ENCODE results near the gene MYO9B.

Gene MYO9B

GRCh38 chr19:17153996-17154395 lies 78.4 kb downstream of the MYO9B start:
- Histone ChIP-seq H3F3A (ENCODE audit: insufficient read depth) (no peaks in the 10 kb centered on the region), H3K9ac (ENCODE audit: low read length) (no peak overlapping the region), H2AFZ (ENCODE audit: low read depth, low read length, severe bottlenecking) (no peak overlapping the region), H3K36me3 (ENCODE audit: low read length) (peaks cover 12% of the 10 kb centered on the region; the same call in 1 of the 2 replicates), H4K20me1 (ENCODE audit: low read depth, low read length) (no peaks in the 10 kb centered on the region), H3K4me3 (ENCODE audit: insufficient read depth, low read length, poor library complexity, severe bottlenecking) (no peak overlapping the region), H3K79me2 (ENCODE audit: insufficient read depth, low read length) (0 out of 2 replicates have a peak, but pooled peaks cover 4% of the 10 kb centered on the region), H3K27ac (ENCODE audit: low read depth, low read length) (no peak overlapping the region), H3K27me3 (ENCODE audit: low read length) (no peaks in the 10 kb centered on the region), H3K9me3 (ENCODE audit: insufficient read depth, low read length) (no peaks in the 10 kb centered on the region), H3K4me2 (ENCODE audit: low read depth, low read length, poor library complexity, severe bottlenecking) (no peak overlapping the region), H3K9me2 (replicated peaks; ENCODE audit: insufficient read depth, low read length) (no peaks in the 10 kb centered on the region)
- TF ChIP-seq CTCF (IDR thresholded peaks at IDR 0.05; ENCODE audit: insufficient read depth, low read length, poor library complexity, severe bottlenecking) (no peak), EZH2phosphoT487 (conservative IDR thresholded peaks at IDR 0.05; ENCODE audit: low read length) (no peak)

GRCh38 chr19:17155251-17155650 lies 79.7 kb downstream of the MYO9B start:
- no peak overlapping the region for H2AFZ ChIP-seq (ENCODE audit: low read depth, low read length, severe bottlenecking)
- H3K4me3 ChIP-seq (ENCODE audit: insufficient read depth, low read length, poor library complexity, severe bottlenecking) = no peak overlapping the region
- no peaks in the 10 kb centered on the region for H3K27me3 ChIP-seq (ENCODE audit: low read length)
- no peaks in the 10 kb centered on the region for H3K9me2 ChIP-seq (replicated peaks; ENCODE audit: insufficient read depth, low read length)
- no peaks in the 10 kb centered on the region for H3K9me3 ChIP-seq (ENCODE audit: insufficient read depth, low read length)
- H3K79me2 ChIP-seq (ENCODE audit: insufficient read depth, low read length) = no peaks in the 10 kb centered on the region
- H3K9ac ChIP-seq (ENCODE audit: low read length) = no peak overlapping the region
- no peak for TF ChIP-seq CTCF (IDR thresholded peaks at IDR 0.05; ENCODE audit: insufficient read depth, low read length, poor library complexity, severe bottlenecking)
- no peak for TF ChIP-seq EZH2phosphoT487 (conservative IDR thresholded peaks at IDR 0.05; ENCODE audit: low read length)
- H3K27ac ChIP-seq (ENCODE audit: low read depth, low read length) = no peak overlapping the region
- H3K4me2 ChIP-seq (ENCODE audit: low read depth, low read length, poor library complexity, severe bottlenecking) = no peak overlapping the region
- H3K36me3 ChIP-seq (ENCODE audit: low read length) = peaks cover 12% of the 10 kb centered on the region; the same call in 1 of the 2 replicates
- no peaks in the 10 kb centered on the region for H4K20me1 ChIP-seq (ENCODE audit: low read depth, low read length)
- H3F3A ChIP-seq (ENCODE audit: insufficient read depth) = no peaks in the 10 kb centered on the region

- no peaks in the 10 kb centered on the region for H3F3A ChIP-seq (ENCODE audit: insufficient read depth)
- H3K27me3 ChIP-seq (ENCODE audit: low read length) = no peaks in the 10 kb centered on the region
- H3K4me3 ChIP-seq (ENCODE audit: insufficient read depth, low read length, poor library complexity, severe bottlenecking) = no peak overlapping the region
- no peaks in the 10 kb centered on the region for H3K9me2 ChIP-seq (replicated peaks; ENCODE audit: insufficient read depth, low read length)
- H3K36me3 ChIP-seq (ENCODE audit: low read length) = peaks cover 11% of the 10 kb centered on the region; the same call in 1 of the 2 replicates
- H4K20me1 ChIP-seq (ENCODE audit: low read depth, low read length) = no peaks in the 10 kb centered on the region
- no peak overlapping the region for H3K4me2 ChIP-seq (ENCODE audit: low read depth, low read length, poor library complexity, severe bottlenecking)
- TF ChIP-seq CTCF (IDR thresholded peaks at IDR 0.05; ENCODE audit: insufficient read depth, low read length, poor library complexity, severe bottlenecking) (no peak), EZH2phosphoT487 (conservative IDR thresholded peaks at IDR 0.05; ENCODE audit: low read length) (no peak)
- no peak overlapping the region for H2AFZ ChIP-seq (ENCODE audit: low read depth, low read length, severe bottlenecking)
- H3K79me2 ChIP-seq (ENCODE audit: insufficient read depth, low read length) = no peaks in the 10 kb centered on the region
- H3K9me3 ChIP-seq (ENCODE audit: insufficient read depth, low read length) = no peaks in the 10 kb centered on the region
- no peak overlapping the region for H3K9ac ChIP-seq (ENCODE audit: low read length)
- no peak overlapping the region for H3K27ac ChIP-seq (ENCODE audit: low read depth, low read length)
These were observed 80.8 kb downstream of the MYO9B start for GRCh38 chr19:17156296-17156946.
